Activated CD4-positive, CD25-positive, alpha-beta regulatory T cell treated with anti-CD3 and anti-CD28 coated beads, Interleukin-2, amount 50 U/mL, for 16 hours (primary cell): ENCODE results near the gene KIF5C.
A peak's percentile ranks its signal among the peaks of the same experiment; 100 is the strongest.
"Not testable (repeated sequence)": the region's sequence is repeated elsewhere in the genome, so short reads cannot be mapped to it uniquely, and the experiment has no call there.

ENCODE experiments used
- DNase-seq: peaks from one replicate; pipeline ENCODE4 v3.0.0-alpha.2; 2020; ENCODE audit warnings: low read depth, low spot score

KIF5C gene

GRCh38 chr2:148874868-148875341 is at the start of gene KIF5C:
Gene KIF5C, plus strand, starts transcription at chr2:148875227. Its CDS starts 391 bp downstream, at chr2:148875618.
- peak; percentile 71 for DNase-seq

DNA sequence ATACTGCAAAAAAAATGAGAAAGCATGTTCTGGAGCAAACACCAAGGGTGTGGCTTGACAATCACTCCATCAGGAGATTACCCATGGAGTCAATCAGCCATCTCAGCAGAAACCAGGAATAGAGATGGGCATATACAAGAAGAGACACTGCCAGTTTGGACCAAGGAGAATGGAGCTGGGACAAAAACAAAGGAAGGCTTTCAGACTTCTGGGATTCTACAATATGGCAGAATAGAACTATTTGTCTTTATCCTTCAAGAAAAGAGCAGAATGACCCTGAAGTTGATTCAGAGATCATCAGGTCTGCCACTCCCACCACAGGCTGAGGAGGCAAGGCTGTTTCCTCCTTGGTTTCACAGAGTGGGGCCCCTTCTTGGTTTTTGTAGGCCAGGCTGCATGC is 48.2 kb upstream of the KIF5C start:
- no peak for DNase-seq

GRCh38 chr2:148828941-148829340 is 46.1 kb upstream of the KIF5C start:
- no peak for DNase-seq

DNA sequence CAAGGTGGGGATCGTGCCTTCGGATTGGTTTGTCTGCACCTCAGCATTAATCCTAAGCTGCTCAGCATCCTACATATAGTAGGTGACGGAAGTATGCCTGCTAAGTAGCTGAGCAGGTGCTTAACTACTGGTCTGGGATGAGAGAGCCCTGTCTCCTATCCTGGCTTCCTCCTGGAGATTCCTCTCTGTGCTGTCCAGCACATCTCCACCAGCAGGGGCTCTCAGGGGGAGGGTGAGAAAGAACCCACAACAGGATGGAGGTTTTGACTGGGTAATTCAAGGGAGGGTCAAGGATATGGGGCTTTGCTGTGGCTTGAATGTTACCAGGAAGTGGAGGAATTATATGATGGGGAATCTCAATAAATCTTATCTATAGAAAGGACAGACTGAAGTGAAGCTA is 45.4 kb upstream of the KIF5C start:
- DNase-seq: no peak

DNA sequence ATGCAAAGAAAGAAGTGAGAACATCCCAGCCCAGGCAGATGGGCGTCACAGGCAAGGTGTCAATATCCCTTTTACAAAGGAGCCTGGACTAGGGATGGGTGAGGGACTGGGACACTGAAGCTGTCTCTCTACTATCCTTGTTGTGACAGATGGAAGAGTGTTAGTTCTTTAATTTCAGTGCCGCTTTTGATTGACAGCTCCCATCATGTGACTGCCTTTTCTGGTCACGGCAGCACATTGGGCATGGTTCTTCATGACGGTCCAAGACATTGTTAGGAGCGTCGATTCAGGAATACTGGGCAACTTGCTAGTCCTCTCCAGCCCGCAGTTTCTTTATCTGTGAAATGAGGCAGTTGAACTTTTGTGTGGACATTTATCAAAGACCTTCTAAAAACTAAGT is 42.4 kb upstream of the KIF5C start:
- DNase-seq: no peak

- no peak for DNase-seq
Measured at GRCh38 chr2:148842050-148842449, 33.0 kb upstream of the KIF5C start.

GRCh38 chr2:148848146-148848545 is 26.9 kb upstream of the KIF5C start:
- DNase-seq: no peak

- DNase-seq: no peak
Measured at GRCh38 chr2:148853458-148853857, 21.6 kb upstream of the KIF5C start.

- DNase-seq: no peak
Measured at GRCh38 chr2:148860037-148860436, 15.0 kb upstream of the KIF5C start.

- no peak for DNase-seq
Measured at GRCh38 chr2:148861367-148861766, 13.7 kb upstream of the KIF5C start.

DNA sequence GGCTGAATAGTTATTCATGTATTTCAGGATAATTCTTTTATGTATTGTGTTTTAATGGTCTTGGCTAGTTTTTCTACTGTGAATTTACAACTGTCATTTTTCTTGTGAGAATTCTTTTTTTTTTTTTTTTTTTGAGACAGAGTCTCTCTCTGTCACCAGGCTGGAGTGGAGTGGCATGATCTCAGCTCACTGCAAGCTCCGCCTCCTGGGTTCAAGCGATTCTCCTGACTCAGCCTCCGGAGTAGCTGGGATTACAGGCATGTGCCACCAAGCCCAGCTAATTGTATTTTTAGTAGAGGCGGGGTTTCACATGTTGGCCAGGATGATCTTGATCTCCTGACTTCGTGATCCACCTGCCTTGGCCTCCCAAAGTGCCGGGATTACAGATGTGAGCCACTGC is 12.5 kb upstream of the KIF5C start:
- not testable (repeated sequence) for DNase-seq

DNA sequence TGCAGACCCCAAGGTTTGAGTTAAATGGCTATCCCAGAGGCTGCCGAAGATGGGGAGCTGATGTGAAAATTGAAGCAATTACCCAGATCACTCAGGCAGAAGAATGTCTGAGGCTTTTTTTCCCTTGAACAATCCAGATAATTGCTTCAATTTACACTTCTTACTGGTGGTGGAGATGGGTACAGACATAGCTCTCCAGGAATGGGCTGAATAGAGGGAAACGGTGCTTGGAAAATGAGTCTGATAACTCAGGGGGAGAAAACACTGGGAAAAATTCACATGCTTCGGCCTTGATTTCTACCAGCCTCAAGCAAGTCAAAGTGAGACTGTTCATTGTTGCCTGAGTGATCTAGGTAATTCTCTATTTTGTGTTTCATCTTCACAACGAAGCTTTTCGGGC is 9.5 kb upstream of the KIF5C start:
- DNase-seq: no peak

GRCh38 chr2:148866091-148866490 is 8.9 kb upstream of the KIF5C start:
- no peak for DNase-seq

GRCh38 chr2:148867079-148867769 is 7.8 kb upstream of the KIF5C start:
- DNase-seq: no peak

GRCh38 chr2:148875387-148876051 is 492 bp downstream of the KIF5C start:
- DNase-seq: no peak

- no peak for DNase-seq
Measured at GRCh38 chr2:148876202-148876594, 1.2 kb downstream of the KIF5C start.

GRCh38 chr2:148876595-148877402 is 1.8 kb downstream of the KIF5C start:
- DNase-seq: no peak

GRCh38 chr2:148877403-148877740 is 2.3 kb downstream of the KIF5C start:
- DNase-seq: no peak

- DNase-seq: no peak
Measured at GRCh38 chr2:148880636-148881035, 5.6 kb downstream of the KIF5C start.

GRCh38 chr2:148882051-148882450 is 7.0 kb downstream of the KIF5C start:
- no peak for DNase-seq

DNA sequence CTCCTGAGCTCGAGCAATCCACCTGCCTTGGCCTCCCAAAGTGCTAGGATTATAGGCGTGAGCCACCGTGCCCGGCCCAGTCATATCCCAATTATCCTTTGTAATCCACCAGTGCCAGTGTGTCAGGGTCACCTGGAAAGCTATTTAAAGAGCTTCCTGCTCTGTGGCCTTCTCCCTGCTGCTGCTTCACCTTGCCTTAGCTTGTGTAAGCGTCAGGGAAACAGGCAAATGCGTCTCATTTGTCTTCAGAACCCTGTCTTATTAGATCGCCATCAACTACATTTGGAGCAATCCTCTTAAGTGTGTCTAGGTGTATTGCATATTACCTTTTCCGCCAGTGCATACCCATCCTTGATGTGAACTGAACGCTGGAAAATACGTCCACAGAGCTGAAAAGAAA is 10.2 kb downstream of the KIF5C start:
- DNase-seq: no peak

DNA sequence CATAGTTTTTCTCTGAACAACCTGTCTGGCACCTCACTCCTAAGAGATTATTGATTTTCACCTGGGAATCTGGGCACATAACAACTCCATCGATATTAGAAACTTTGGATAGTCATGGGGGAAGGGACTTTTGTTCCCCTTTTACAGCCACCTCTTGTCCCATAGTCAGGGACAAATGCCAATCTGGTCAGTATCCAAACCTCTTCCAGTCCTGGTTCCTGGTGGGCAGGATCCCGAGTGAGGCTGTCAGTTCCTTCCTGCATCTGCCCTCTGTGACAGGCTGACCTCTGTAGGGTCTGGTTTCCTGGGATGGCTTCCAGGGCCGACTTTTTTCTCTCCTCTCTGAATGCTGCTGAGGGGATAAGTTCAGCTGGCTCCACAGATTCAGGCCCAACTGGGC is 11.0 kb downstream of the KIF5C start:
- no peak for DNase-seq
